ENCODE results near the gene VSTM5.

Gene VSTM5

DNA sequence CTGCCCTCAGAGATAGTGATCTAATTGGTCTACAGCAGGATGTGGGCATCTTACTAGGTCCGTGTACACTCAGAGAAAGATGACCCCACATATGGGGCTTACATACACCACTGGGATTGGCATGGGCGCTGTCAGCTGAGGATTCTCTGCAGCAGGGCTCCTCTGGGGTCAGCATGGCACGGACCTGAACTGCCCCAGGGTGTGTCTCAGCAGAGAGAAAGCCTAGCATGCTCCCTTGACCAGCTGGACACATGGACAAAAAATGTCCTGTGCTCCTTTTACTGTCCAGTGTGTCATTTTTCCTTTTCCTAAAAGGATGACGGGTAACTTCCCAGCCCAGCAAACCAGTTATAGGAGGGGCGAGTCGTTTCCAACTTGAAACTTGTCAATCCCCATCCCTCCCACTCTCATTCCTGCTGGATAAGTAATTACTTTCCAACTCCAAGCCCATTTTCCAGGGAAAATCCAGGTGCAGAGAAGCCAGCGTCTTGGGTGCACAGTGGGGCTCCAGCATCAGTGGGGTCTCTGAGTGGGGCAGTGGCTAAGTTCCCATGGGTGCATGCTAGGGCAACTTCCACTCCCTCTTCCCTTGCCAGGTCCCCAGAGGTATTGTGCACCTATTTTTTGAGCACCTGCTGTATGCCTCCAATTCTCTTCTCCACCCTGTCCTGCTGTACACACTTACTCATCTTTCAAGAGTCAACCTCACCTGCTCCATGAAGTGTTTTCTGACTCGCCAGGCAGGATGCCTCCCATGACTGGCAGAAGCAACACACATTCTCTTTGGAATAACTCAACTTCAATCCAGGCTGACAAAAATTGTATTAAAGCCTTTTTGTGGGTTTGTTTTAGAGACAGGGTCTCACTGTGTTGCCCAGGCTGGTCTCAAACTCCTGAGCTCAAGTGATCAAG, 5.0 kb downstream of the VSTM5 start:
- in situ Hi-C loops (cut with HindIII; ENCODE audit: low pct_ligation_motif_present, low pct_unique_long_range_greater_than_20kb, low sequenced_read_pairs): no loop called here
- no peak for DNase-seq

DNA sequence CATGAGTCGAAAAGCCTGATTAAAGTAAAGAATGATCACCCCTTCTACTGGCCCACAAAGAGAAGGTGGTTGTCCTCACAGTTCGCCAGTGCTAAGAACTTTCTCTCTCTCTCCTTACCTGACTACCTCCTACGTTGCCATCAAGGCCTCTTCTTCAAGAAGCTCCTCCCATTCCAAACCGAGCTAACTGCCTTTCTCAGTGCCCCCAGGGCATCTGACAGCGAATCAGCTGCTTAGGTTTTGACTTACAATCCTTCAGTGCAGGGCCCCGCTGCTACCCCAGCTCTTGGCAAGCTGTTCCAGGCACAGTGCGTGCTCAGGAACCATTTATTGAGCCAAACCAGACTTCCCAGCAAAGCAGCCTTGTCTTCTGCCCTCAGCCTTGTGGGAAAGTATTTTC, 5.8 kb downstream of the VSTM5 start:
- in situ Hi-C loops (cut with HindIII; ENCODE audit: low pct_ligation_motif_present, low pct_unique_long_range_greater_than_20kb, low sequenced_read_pairs): no loop called here
- no peak for DNase-seq

GRCh38 chr11:93843906-93844305, 6.5 kb downstream of the VSTM5 start:
- DNase-seq: no peak
- in situ Hi-C loops (cut with HindIII; ENCODE audit: low pct_ligation_motif_present, low pct_unique_long_range_greater_than_20kb, low sequenced_read_pairs): no loop called here

- in situ Hi-C loops (cut with HindIII; ENCODE audit: low pct_ligation_motif_present, low pct_unique_long_range_greater_than_20kb, low sequenced_read_pairs): no loop called here
- DNase-seq: peak; percentile 88
Measured at GRCh38 chr11:93842461-93842860, 8.0 kb downstream of the VSTM5 start.

GRCh38 chr11:93842034-93842433, 8.4 kb downstream of the VSTM5 start:
- in situ Hi-C loops (cut with HindIII; ENCODE audit: low pct_ligation_motif_present, low pct_unique_long_range_greater_than_20kb, low sequenced_read_pairs): no loop called here
- no peak for DNase-seq

- no peak for DNase-seq
- in situ Hi-C loops (cut with HindIII; ENCODE audit: low pct_ligation_motif_present, low pct_unique_long_range_greater_than_20kb, low sequenced_read_pairs): no loop called here
Measured at GRCh38 chr11:93841446-93841845, 9.0 kb downstream of the VSTM5 start.

- in situ Hi-C loops (cut with HindIII; ENCODE audit: low pct_ligation_motif_present, low pct_unique_long_range_greater_than_20kb, low sequenced_read_pairs): no loop called here
- no peak for DNase-seq
Measured at GRCh38 chr11:93840981-93841380, 9.4 kb downstream of the VSTM5 start.

GRCh38 chr11:93840180-93840579, 10.2 kb downstream of the VSTM5 start:
- in situ Hi-C loops (cut with HindIII; ENCODE audit: low pct_ligation_motif_present, low pct_unique_long_range_greater_than_20kb, low sequenced_read_pairs): no loop called here
- DNase-seq: no peak

- in situ Hi-C loops (cut with HindIII; ENCODE audit: low pct_ligation_motif_present, low pct_unique_long_range_greater_than_20kb, low sequenced_read_pairs): no loop called here
- no peak for DNase-seq
Measured at GRCh38 chr11:93838967-93839366, 11.5 kb downstream of the VSTM5 start.

GRCh38 chr11:93832780-93833179, 17.6 kb downstream of the VSTM5 start:
- no peak for DNase-seq
- in situ Hi-C loops (cut with HindIII; ENCODE audit: low pct_ligation_motif_present, low pct_unique_long_range_greater_than_20kb, low sequenced_read_pairs): no loop called here

DNA sequence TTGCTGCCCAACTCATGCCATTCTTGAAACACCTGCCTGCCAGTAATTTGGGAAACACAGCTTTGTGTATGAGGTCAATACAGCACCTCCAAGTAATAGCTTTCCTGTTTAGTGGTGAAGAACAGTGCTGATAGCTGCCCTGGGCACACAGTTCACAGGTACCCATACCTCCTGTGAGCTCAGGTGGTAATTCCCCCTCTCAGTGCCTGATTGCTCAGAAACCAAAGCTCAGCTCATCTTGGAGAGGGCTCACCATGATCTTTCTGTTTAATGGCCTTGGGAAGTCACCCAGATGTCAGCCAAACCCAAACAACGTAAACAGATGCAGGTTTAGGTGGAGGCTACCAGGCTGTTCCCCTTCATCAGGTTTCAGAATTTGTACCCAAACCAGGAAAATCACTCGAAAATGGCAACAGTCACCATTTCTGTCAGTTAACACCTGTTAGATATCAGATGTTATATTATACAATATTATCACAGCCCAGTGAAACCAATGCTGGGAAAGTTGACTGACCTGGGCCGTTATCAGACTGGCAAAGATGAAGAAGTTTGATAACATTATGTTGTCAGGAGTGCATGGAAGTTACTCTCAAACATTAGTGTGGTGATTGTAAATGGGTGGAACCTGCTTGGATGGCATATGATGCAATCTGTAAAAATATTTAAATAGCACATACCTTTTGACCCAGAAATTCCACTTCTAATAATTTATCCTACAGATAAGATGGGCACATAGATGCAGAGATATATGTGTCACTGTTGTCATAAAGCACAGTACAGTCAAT, 18.9 kb downstream of the VSTM5 start:
- DNase-seq: no peak
- in situ Hi-C loops (cut with HindIII; ENCODE audit: low pct_ligation_motif_present, low pct_unique_long_range_greater_than_20kb, low sequenced_read_pairs): no loop called here

DNA sequence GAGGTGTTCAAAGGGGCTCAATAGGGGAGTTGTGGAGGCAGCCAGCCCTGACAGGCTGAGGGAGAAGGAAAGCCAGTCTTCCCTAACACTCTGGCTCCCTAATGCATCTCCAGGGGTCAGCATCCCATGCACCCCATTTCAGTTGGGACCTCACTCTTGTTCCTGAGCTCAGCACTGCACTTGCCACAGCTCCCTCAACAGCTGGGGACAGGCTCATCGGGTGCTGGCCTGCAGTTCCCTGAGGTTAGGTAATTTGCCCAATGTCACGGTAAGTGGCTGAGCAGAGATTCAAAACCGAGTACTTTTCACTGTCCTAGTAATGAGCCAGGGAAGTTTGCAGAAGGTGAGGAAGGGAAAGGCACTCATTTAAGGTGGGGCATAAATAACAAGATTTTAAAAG, 20.8 kb downstream of the VSTM5 start:
- in situ Hi-C loops (cut with HindIII; ENCODE audit: low pct_ligation_motif_present, low pct_unique_long_range_greater_than_20kb, low sequenced_read_pairs): no loop called here
- DNase-seq: no peak

DNA sequence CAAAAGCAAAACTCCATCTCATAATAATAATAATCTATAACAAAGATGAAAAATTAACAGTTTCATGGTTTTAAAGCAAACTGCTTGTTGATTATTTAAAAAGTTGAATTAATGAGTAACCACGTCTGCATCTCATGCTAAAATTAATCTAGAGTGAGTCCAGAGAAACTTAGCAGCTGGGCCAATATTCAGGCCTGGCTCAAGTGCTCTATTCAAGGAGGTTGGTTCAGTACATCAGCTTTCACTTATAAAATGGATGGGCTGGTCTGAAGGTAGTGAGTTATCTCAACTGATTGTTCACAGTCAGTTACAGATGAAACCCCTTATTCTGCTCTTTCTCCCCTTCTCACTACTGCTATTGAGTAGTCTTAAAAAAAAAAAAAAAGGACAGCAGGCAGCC, 23.1 kb downstream of the VSTM5 start:
- in situ Hi-C loops (cut with HindIII; ENCODE audit: low pct_ligation_motif_present, low pct_unique_long_range_greater_than_20kb, low sequenced_read_pairs): no loop called here
- DNase-seq: no peak

DNA sequence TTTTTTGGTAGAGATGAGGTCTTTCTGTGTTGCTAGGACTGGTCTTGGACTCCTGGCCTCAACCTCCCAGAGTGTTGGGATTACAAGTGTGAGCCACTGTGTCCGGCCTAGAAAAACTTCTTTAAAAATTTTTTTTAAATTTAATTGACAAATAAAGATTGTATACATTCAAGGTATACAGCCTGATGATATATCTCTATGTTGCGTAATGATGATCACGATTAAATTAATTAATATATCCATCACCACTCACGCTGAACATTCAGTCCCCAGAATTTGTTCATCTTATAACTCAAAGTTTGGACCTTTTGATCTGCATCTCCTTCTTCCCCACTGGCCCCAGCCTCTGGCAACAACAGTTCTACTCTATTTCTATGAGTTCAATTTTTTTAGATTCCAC, 27.2 kb downstream of the VSTM5 start:
- in situ Hi-C loops (cut with HindIII; ENCODE audit: low pct_ligation_motif_present, low pct_unique_long_range_greater_than_20kb, low sequenced_read_pairs): no loop called here
- no peak for DNase-seq

DNA sequence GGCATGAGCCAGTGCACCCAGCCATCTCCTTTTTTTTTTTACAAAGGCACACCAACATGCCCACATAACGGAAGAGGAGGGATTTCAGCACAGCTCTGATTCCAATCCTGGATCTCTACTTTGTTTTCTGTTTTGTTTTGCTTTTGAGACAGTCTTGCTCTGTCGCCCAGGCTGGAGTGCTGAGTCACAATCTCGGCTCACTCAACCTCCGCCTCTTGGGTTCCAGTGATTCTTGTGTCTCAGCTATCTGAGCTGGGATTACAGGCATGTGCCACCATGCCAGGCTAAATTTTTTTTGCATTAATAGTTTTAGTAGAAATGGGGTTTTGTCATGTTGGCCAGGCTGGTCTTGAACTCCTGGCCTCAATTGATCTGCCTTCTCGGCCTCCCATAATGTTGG, 28.1 kb downstream of the VSTM5 start:
- in situ Hi-C loops (cut with HindIII; ENCODE audit: low pct_ligation_motif_present, low pct_unique_long_range_greater_than_20kb, low sequenced_read_pairs): no loop called here

GRCh38 chr11:93821617-93822016, 28.8 kb downstream of the VSTM5 start:
- DNase-seq: no peak
- in situ Hi-C loops (cut with HindIII; ENCODE audit: low pct_ligation_motif_present, low pct_unique_long_range_greater_than_20kb, low sequenced_read_pairs): no loop called here

More for the DNA sequence above, 28.1 kb downstream of the VSTM5 start:
- peak; percentile 21 for DNase-seq

DNA sequence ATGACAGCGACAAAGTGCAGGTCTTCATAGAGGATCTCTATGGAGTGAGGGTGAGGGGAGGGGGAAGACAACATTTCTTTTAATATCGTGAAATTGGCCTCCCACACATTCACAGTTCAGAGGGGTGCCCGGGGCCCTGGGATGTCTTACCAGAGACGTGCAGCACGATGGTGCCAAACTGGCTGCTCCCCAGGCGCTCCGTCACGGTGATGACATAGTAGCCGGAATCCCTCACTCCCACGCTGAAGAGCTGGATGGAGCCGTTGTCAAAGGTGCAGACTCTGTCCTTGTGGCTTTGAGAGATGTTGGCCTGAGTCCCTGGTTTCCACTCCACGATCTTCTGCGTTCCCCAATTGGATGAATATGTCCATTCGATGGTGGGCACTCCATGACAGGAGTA, 29.6 kb downstream of the VSTM5 start:
- in situ Hi-C loops (cut with HindIII; ENCODE audit: low pct_ligation_motif_present, low pct_unique_long_range_greater_than_20kb, low sequenced_read_pairs): no loop called here
- DNase-seq: no peak

DNA sequence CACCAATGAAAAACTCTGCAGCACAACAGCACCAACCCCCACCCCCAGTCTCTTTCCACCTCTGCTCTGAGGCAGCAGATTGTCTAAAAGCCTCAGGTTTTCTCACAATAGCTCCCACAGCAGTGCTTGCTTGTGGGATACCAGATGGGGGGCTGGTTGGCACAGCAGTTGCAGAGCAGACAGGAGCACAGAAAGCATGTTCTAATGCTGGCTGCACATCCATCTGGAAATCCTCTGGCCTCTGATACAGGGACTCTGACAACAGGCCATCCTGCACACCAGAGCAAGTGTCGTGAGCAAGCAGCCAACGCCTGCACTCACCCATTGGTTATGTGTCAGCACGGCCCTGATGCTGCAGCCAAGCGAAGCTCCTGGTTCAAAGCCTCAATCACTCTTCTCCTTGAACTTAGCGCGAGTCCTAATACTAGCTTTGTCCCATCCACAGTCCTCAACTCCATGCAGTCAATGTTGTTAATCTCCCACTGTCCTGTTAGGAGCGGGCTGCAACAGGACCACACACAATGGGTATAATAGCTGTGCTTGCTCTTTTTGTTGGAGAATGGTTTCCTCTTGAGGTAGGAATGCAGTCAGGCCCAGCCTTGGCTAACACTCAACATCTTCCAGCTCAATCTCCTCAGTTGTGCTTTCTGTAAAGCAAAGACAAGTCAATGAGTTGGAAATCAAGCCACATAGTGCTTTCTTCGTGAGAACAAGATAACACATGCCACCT, 30.3 kb downstream of the VSTM5 start:
- DNase-seq: no peak
- in situ Hi-C loops (cut with HindIII; ENCODE audit: low pct_ligation_motif_present, low pct_unique_long_range_greater_than_20kb, low sequenced_read_pairs): no loop called here

Measured in ACHN (cell line).